ENCODE results near the gene ROBO1. TPM values are rescaled to one million over a fixed set of nuclear protein-coding genes. Genes with fewer than 3 reads are reported as not detected.

The ROBO1 gene
- polyA plus RNA-seq, 1 experiment, result 33.9 TPM

DNA sequence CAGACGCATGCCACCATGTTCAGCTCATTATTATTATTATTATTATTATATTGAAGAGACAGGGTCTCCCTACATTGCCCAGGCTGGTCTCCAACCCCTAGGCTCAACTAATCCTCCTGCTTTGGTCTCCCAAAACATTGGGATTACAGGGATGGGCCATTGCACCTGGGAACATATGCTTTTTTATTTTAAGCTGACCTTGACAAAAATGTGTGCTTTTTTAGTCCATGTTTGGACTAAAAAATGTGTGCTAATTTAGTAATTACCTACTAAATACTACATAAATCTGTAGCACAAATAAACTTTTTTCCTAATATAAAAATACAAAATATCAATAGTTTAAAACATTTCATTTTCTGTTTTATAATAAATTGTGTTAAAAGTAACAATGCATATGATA lies 693.2 kb downstream of the ROBO1 start:
- DNase-seq (ENCODE audit: low read depth), result no peak
- CTCF ChIA-PET, result no interaction called here

DNA sequence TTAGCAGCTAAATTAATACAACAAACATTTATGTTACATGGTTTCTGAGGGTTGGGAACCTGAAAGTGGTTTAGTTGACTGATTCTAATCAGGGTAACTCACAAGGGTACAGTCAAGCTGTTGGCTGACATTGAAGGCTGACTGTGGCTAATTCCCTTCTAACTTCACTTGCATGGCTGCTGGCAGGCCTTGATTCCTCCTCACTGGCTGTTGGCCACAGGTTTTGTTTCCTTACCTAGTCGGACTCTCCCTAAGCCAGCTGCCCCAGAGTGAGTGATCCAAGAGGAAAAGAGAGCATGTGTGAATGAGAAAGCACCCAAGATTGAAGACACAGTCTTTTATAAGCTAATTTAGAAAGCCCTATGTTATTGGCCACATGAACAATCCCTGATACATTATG lies 700.1 kb downstream of the ROBO1 start:
- POLR2A ChIA-PET, result no interaction called here
- CTCF ChIA-PET, result interaction anchor here (1.3 kb wide), 1 partner anchor 11 kb away, joined by 3 read pairs; no protein-coding TSS in a partner anchor
- TF ChIP-seq, protein P1, sequence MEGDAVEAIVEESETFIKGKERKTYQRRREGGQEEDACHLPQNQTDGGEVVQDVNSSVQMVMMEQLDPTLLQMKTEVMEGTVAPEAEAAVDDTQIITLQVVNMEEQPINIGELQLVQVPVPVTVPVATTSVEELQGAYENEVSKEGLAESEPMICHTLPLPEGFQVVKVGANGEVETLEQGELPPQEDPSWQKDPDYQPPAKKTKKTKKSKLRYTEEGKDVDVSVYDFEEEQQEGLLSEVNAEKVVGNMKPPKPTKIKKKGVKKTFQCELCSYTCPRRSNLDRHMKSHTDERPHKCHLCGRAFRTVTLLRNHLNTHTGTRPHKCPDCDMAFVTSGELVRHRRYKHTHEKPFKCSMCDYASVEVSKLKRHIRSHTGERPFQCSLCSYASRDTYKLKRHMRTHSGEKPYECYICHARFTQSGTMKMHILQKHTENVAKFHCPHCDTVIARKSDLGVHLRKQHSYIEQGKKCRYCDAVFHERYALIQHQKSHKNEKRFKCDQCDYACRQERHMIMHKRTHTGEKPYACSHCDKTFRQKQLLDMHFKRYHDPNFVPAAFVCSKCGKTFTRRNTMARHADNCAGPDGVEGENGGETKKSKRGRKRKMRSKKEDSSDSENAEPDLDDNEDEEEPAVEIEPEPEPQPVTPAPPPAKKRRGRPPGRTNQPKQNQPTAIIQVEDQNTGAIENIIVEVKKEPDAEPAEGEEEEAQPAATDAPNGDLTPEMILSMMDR (IDR thresholded peaks at IDR 0.05; ENCODE audit: insufficient read depth, low read depth, low read length), result no peak
- Histone ChIP-seq H3K36me3 (ENCODE audit: control insufficient read depth, insufficient read depth, low read length) (no peaks in the 10 kb centered on the region), H3K27me3 (ENCODE audit: control insufficient read depth, insufficient read depth, low read length) (no peaks in the 10 kb centered on the region; the same call in 1 of the 2 replicates), H3K4me3 (ENCODE audit: low read depth, low read length) (no peak overlapping the region)
- no peak for DNase-seq (ENCODE audit: low read depth)

More for the DNA sequence above, 693.2 kb downstream of the ROBO1 start:
- no peaks in the 10 kb centered on the region; the same call in 1 of the 2 replicates for H3K27me3 ChIP-seq (ENCODE audit: control insufficient read depth, insufficient read depth, low read length)
- POLR2A ChIA-PET, result no interaction called here
- TF ChIP-seq, protein P1 (IDR thresholded peaks at IDR 0.05; ENCODE audit: insufficient read depth, low read depth, low read length), result no peak
- H3K36me3 ChIP-seq (ENCODE audit: control insufficient read depth, insufficient read depth, low read length), result no peaks in the 10 kb centered on the region
- H3K4me3 ChIP-seq (ENCODE audit: low read depth, low read length), result no peak overlapping the region

DNA sequence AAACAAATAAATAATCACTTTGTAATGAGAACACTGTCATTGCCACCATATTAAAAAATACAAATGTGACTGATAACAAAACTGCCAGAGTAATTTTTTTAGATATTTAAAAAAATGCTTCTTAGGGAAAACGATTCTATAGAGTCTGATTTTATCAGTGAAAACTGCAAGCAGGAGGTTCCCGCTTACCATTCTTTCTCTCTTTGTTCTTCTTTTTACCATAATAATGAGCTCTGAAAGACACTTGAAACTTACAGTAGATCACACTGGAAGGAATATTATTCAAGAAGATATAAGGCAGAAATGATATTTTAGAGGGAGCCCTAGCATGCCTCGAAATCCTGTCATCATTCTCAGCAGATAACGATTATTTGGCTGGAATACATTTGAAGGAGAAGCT lies 701.3 kb downstream of the ROBO1 start:
- CTCF ChIA-PET, result no interaction called here
- no peak overlapping the region for H3K4me3 ChIP-seq (ENCODE audit: low read depth, low read length)
- H3K27me3 ChIP-seq (ENCODE audit: control insufficient read depth, insufficient read depth, low read length), result no peaks in the 10 kb centered on the region
- POLR2A ChIA-PET, result no interaction called here
- TF ChIP-seq, protein P1 (IDR thresholded peaks at IDR 0.05; ENCODE audit: insufficient read depth, low read depth, low read length), result no peak
- DNase-seq (ENCODE audit: low read depth), result no peak
- H3K36me3 ChIP-seq (ENCODE audit: control insufficient read depth, insufficient read depth, low read length), result no peaks in the 10 kb centered on the region

DNA sequence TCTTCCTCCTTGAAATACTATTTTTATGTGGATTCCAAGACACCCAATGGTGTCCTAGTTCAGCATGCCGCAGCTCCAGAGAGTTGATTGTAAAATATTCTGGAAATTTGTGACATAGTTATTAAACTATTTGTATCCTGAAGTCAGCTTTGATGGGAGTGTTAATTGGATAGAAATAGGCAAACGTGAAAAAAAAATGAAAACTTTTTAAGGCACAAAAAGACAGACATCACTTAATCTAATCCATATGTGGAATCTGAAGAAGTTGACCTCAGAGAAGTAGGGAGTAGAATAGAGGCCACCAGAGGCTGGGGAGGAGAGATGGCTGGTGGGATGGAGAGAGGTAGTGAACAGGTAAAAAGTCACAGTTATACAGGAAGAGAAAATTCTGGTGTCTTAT lies 704.2 kb downstream of the ROBO1 start:
- DNase-seq (ENCODE audit: low read depth), result peak; percentile 16
- TF ChIP-seq, protein P1 (IDR thresholded peaks at IDR 0.05; ENCODE audit: insufficient read depth, low read depth, low read length), result no peak
- Histone ChIP-seq H3K27me3 (ENCODE audit: control insufficient read depth, insufficient read depth, low read length) (no peaks in the 10 kb centered on the region), H3K36me3 (ENCODE audit: control insufficient read depth, insufficient read depth, low read length) (no peaks in the 10 kb centered on the region), H3K4me3 (ENCODE audit: low read depth, low read length) (no peak overlapping the region)
- CTCF ChIA-PET, result no interaction called here
- POLR2A ChIA-PET, result no interaction called here

DNA sequence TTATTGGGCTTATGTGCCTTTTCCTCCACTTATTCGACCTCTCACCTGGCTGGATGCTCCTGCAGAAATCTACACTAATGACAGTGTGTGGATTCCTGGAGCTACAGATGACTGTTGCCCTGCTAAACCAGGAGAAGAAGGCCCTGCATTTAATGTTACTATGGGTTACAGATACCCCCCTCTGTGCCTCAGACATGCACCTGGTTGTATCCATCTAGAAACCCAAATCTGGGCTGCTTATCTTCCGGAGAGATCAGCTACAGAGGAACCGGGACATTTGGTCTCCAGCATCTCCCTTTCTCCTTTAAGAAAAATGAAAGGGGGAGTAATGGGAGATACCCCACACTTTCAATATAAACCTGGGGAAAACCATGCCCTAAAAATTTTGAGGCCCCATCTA lies 710.0 kb downstream of the ROBO1 start:
- Histone ChIP-seq H3K36me3 (ENCODE audit: control insufficient read depth, insufficient read depth, low read length) (no peaks in the 10 kb centered on the region), H3K4me3 (ENCODE audit: low read depth, low read length) (no peak overlapping the region), H3K27me3 (ENCODE audit: control insufficient read depth, insufficient read depth, low read length) (no peaks in the 10 kb centered on the region)
- CTCF ChIA-PET, result no interaction called here
- TF ChIP-seq, protein P1 (IDR thresholded peaks at IDR 0.05; ENCODE audit: insufficient read depth, low read depth, low read length), result no peak
- POLR2A ChIA-PET, result no interaction called here
- DNase-seq (ENCODE audit: low read depth), result no peak

Measured in BJ (cell line).